Uterus (tissue), 2 donors: Measurements from ENCODE around the gene AHI1.

ENCODE experiments used
- CTCF ChIP-seq, 4 experiments: fragments of 200-600 bp in 2 of 4; fragments of 450-650 bp in 2 of 4; sonication (generic) in 2 of 4; IDR thresholded peaks; one replicate each; pipeline ENCODE4 v1.5.1; 2016 to 2019; ENCODE audit warnings: antibody characterized with exemption in 4 of 4, mild to moderate bottlenecking in 2 of 4, moderate library complexity in 1 of 4
- POLR2A ChIP-seq, 2 donors: fragments of 450-650 bp; IDR thresholded peaks; one replicate each; pipeline ENCODE4 v1.6.1; 2016; ENCODE audit warnings: antibody characterized with exemption in 2 of 2, mild to moderate bottlenecking in 1 of 2, moderate library complexity in 1 of 2

DNA sequence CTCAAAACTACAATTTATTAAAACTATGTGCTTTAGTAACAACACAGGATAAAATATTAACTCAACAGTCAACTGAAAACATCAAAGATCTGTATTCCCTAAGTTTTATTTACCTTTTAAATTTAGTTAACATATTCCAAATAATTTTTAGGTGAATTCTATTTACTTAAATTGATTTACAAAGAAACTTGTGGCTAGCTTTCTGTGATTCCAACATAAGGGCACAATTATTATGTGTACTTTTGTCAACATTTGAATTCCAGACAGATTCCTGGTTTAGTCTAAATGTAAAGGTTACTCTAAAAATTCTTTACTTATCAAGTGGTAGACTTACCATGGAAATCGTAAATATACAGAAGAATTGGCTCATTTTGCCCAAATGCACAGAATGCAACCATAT is 70.7 kb downstream of the AHI1 start:
- TF ChIP-seq POLR2A (IDR thresholded peaks at IDR 0.05), result no peak
- TF ChIP-seq CTCF (IDR thresholded peaks at IDR 0.05), result no peak
